ENCODE results near the gene TAB3.
"Not testable (repeated sequence)": the region's sequence is repeated elsewhere in the genome, so short reads cannot be mapped to it uniquely, and the experiment has no call there.

Gene TAB3

DNA sequence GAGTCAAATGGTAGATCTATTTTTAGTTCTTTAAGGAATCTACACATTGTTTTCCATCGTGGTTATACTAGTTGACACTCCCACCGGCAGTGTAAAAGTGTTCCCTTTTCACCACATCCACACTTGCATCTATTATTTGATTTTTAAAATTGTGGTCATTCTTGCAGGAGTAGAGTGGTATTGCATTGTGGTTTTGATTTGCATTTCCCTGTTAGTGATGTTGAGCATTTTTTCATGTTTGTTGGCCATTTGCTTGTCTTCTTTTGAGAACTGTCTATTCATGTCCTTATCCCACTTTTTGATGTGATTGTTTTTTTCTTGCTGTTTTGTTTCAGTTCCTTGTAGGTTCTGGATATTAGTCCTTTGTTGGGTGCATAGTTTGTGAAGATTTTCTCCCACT lies 70.0 kb downstream of the TAB3 start:
- DNase-seq (ENCODE audit: low read depth in 2 of 3, low spot score in 1 of 3) = no peak

DNA sequence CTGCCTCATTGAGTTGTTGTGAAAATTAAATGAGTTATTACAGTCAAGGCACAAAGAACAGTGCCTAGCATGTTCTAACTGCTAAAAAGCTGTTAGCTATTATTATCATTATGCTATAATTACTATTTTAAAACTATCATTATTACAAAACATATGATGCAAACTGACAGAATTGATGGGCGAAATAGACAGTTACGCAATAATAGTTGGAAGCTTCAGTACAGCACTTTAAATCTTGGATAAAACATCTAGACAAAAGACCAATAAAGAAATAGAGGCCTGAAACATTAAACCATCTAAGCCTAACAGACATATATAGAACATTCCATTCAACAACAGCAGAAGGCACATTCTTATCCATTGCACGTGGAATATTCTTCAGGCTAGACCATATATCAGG lies 73.0 kb downstream of the TAB3 start:
- no peak for DNase-seq (ENCODE audit: low read depth in 2 of 3, low spot score in 1 of 3)

DNA sequence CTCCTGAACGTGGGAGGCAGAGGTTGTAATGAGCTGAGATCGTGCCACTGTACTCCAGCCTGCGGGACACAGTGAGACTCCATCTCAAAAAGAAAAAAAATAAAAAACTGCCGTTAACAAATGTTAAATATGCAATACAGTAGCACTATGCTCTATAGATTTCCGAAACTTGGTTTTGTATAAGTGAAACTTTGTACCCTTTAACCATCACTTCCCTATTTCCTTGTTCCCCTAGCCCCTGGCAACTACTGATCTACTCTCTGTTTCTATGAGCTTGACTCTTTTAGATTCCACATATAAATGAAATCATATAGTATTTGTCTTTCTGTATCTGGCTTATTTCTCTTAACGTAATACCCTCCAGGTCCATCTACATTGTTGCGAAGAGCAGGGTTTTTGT lies 74.1 kb downstream of the TAB3 start:
- no peak for DNase-seq (ENCODE audit: low read depth in 2 of 3, low spot score in 1 of 3)

DNA sequence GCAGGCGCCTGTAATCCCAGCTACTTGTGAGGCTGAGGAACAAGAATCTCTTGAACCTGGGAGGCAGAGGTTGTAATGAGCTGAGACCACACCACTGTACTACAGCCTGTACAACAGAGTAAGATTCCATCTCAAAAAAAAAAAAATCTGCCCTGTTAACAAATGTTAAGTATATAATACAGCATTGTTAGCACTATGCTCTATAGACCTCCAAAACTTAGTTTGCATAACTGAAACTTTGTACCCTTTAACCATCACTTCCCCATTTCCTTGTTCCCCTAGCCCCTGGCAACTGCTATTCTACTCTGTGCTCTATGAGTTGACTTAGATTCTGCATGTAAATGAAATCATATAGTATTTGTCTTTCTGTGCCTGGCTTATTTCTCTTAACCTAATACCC lies 76.7 kb downstream of the TAB3 start:
- no peak for DNase-seq (ENCODE audit: low read depth in 2 of 3, low spot score in 1 of 3)

DNA sequence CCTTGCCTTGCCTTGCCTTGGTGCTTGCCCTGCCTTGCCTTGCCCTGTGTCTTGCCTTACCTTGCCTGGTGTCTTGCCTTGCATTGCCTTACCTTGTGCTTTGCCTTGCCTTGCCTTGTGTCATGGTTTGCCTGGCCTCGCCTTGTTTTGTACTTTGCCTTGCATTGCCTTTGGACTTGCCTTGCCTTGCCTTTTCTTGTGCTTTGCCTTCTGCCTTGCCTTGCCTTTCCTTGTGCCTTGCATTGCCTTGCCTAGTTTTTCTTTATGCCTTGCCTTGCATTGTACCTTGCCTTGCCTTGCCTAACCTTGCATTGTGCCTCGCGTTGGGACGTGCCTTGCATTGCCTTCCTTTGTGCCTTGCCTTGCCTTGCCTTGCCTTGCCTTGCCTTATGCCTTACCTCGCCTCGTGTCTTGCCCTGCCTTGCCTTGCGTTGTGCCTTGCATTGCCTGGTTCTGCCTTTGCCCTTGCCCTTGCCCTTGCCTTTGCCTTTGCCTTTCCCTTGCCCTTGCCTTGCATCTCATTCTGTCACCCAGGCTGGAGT lies 82.8 kb downstream of the TAB3 start:
- no peak for DNase-seq (ENCODE audit: low read depth in 2 of 3, low spot score in 1 of 3)

DNA sequence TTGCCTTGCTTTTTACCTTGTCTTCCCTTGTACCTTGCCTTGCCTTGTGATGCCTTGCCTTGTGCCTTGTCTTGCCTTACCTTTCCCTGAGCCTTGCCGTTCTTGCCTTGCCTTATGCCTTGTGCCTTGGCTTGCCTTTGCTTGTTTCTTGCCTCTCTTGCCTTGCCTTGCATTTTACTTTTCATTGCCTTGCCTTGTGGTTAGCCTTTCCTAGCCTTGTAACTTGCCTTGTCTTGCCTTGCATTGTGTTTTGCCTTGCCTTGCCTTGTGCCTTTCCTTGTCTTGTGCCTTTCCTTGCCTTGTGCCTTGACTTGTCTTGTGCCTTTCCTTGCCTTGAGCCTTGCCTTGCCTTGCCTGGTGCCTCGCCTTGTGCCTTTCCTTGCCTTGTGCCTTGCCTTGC lies 84.6 kb downstream of the TAB3 start:
- no peak for DNase-seq (ENCODE audit: low read depth in 2 of 3, low spot score in 1 of 3)

DNA sequence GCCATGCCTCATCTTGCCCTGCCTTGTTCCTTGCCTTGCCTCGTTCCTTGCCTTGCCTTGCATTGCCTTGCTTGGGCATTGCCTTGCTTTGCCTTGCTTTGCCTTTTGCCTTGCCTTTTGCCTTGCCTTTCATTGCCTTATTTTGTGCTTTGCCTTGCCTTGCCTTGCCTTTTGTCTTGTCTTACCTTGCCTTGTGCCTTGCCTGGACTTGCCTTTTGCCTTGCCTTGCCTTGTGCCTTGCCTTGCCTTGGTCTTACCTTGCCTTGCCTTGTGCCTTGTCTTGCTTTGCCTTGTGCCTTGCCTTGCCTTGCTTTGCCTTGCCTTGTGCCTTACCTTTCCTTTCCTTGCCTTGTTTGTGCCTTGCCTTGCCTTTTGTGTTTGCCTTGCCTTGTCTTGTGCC lies 88.2 kb downstream of the TAB3 start:
- DNase-seq (ENCODE audit: low read depth in 2 of 3, low spot score in 1 of 3) = no peak

DNA sequence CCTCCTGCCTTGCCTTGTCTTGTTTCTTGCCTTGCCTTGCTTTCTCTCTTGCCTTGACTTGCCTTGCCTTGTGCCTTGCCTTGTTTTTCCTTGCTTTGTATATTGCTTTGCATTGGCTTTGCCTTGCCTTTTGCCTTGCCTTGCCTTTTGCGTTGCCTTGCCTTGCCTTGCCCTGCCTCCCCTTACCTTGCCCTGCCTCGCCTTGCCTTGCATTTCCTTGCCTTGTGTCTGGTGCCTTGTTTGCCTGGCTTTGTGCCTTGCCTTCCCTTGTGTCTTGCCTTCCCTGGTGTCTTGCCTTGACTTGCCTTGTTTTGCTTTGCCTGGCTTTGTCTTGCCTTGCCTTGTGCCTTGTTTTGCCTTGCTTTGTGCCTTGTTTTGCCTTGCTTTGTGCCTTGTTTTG lies 89.7 kb downstream of the TAB3 start:
- no peak for DNase-seq (ENCODE audit: low read depth in 2 of 3, low spot score in 1 of 3)

DNA sequence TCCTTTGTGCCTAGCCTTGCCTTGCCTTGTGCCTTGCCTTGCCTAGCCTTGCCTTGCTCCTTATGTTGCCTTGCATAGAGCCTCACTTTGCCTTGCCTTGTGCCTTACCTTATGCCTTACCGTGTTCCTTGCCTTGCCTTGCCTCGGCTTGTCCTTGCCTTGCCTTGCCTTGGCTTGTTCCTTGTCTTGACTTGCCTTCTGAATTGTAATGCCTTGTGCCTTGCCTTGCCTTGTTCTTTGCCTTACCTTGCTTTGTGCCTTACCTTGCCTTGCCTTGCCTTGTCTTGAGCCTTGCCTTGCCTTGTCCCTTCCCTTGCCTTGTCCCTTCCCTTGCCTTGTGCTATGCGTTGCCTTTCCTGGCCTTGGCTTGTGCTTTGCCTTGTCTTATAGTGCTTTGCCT lies 90.2 kb downstream of the TAB3 start:
- no peak for DNase-seq (ENCODE audit: low read depth in 2 of 3, low spot score in 1 of 3)

DNA sequence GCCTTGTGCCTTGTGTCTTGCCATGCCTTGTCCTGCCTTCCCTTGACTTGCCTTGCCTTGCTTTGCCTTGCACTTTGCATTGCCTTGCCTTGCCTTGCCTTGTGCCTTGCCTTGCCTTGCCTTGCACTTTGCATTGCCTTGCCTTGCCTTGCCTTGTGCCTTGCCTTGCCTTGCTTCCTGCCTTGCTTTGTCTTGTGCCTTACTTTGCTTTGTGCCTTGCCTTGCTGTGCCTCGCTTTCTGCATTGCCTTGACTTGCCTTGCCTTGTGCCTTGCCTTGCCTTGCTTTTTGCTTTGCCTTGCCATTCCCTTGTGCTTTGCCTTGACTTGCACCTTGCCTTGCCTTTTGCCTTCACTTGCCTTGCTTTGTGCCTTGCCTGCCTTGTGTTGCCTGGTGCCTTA lies 91.8 kb downstream of the TAB3 start:
- not testable (repeated sequence) for DNase-seq (ENCODE audit: low read depth in 2 of 3, low spot score in 1 of 3)

DNA sequence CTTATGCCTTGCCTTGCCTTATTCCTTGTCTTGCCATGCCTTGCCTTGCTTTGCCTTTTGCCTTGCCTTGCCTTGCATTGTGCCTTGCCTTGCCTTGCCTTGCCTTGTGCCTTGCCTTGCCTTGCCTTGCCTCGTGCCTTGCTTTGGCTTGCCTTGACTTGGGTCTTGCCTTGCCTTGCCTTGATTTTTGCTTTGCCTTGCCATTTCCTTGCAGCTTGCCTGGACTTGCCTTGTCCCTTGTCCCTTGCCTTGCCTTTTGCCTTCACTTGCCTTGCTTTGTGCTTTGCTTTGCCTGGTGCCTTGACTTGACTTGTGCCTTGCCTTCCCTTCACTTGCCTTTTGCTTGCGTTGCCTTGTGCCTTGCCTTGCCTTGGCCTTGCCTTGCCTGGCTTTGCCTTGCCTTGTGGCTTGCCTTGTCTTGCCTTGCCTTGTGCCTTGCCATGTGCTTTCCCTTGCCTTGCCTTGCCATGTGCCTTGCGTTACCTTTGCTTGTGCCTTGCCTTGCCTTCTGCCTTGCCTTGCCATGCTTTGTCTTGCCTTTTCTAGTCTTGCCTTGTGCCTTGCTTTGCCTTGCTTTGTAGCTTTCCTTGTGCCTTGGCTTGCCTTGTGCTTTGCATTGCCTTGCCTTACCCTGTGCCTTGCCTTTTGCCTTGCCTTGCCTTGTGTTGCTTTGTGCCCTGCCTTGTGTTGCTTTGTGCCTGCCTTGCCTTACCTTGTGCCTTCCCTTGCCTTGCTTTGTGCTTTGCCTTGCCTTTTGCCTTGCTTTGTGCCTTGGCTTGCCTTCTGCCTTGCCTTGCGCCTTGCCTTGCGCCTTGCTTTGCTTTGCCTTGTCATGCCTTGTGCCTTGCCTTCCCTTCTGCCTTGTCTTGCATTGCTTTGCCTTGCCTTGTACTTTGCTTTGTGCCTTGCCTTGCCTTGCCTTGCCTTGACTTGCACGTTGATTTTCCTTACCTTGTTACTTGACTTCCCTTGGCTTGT lies 92.8 kb downstream of the TAB3 start:
- DNase-seq (ENCODE audit: low read depth in 2 of 3, low spot score in 1 of 3) = no peak

DNA sequence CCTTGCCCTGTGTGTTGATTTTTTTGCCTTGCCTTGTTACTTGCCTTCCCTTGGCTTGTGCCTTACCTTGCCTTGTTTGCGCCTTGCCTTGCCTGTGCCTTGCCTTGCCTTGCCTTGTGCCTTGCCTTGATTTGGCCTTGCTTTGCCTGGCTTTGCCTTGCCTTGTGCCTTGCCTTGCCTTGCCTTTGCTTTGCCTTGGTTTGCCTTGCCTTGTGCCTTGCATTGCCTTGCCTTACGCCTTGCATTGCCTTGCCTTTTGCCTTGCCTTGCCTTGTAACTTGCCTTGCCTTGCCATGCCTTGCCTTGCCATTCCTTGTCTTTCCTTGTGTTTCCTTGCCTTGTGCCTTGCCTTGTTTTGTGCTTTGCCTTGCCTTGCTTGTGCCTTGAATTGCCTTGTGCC lies 94.6 kb downstream of the TAB3 start:
- DNase-seq (ENCODE audit: low read depth in 2 of 3, low spot score in 1 of 3) = no peak

DNA sequence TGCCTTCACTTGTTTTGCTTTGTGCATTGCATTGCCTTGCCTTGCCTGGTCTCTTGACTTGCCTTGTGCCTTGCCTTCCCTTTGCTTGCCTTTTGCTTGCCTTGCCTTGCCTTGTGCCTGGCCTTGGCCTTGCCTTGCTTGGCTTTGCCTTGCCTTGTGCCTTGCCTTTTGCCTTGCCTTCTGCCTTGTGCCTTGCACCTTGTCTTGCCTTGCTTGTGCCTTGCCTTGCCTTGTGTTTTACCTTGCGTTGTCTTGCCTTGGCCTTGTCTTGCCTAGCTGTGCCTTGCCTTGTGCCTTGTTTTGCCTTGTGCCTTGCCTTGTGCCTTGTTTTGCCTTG lies 95.3 kb downstream of the TAB3 start:
- DNase-seq (ENCODE audit: low read depth in 2 of 3, low spot score in 1 of 3) = no peak

DNA sequence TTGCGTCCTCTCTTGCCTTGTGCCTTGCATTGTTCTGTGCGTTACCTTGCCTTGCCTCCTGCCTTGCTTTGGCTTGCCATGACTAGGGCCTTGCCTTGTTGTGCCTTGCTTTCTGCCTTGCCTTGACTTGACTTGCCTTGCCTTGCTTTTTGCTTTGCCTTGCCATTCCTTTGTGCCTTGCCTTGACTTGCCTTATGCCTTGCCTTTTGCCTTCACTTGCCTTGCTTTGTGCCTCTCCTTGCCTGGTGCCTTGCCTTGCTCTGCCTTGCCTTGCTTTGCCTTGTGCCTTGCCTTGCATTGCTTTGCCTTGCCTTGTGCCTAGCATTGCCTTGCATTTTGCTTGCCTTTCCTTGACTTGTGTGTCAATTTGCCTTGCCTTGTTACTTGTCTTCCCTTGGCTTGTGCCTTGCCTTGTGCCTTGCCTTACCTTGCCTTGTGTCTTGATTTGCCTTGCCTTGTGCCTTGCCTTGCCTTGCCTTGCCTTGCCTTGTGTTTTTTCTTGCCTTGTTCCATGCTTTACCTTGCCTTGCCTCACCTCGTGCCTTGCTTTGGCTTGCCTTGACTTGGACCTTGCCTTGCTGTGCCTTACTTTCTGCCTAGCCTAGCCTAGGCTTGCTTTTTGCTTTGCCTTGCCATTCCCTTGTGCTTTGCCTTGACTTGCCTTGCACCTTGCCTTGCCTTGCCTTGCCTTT lies 95.8 kb downstream of the TAB3 start:
- DNase-seq (ENCODE audit: low read depth in 2 of 3, low spot score in 1 of 3) = no peak

DNA sequence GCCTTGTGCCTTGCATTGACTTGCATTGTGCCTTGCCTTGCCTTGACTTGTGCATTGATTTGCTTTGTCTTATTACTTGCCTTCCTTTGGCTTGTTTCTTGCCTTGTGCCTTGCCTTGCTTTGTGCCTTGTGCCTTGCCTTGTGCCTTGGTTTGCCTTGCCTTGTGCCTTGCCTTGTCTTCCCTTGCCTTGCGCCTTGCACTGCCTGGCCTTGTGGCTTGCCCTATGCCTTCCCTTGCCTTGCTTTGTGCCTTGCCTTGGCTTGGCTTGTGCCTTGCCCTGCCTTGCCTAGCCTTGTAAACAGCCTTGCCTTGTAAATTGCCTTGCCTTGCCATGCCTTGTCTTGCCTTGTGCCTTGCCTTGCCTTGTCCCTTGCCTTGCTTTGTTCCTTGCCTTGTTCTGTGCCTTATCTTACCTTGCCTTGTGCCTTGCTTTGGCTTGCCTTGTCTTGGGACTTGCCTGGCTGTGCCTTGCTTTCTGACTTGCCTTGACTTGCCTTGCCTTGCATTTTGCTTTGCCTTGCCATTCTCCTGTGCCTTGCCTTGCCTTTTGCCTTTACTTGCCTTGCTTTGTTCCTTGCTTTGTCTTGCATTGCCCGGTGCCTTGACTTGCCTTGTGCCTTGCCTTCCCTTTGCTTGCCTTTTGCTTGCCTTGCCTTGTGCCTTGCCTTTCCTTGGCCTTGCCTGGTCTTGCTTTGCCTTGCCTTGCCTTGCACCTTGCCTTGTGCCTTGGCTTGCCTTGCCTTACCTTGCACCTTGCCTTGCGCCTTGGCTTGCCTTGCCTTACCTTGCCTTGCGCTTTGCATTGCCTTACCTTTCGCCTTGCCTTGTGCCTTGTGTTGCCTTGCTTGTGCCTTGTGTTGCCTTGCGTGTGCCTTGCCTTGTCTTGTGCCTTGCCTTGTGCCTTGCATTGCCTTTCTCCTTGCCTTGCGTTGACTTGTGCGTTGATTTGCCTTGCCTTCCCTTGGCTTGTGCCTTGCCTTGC lies 97.5 kb downstream of the TAB3 start:
- no peak for DNase-seq (ENCODE audit: low read depth in 2 of 3, low spot score in 1 of 3)

DNA sequence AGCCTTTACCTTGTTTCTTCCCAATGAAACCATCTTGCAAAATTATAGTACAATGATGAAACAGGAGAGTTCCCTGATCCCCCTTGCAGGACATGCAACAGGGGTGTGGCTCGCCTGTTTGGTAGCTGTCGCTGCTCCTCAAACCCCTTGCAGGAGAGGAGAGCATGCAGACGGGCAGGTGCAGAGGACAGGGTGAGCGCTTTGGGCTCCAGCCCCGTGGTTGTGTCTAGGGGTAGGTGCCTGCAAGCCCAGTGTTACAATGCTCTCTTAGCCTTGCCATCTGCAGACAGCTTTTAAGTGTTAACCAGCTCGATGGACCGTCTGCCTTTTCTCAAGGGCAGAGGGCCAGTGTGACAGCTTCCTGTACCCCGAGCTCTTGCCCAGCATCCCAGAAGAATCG lies 102.0 kb downstream of the TAB3 start:
- DNase-seq (ENCODE audit: low read depth in 2 of 3, low spot score in 1 of 3) = no peak

DNA sequence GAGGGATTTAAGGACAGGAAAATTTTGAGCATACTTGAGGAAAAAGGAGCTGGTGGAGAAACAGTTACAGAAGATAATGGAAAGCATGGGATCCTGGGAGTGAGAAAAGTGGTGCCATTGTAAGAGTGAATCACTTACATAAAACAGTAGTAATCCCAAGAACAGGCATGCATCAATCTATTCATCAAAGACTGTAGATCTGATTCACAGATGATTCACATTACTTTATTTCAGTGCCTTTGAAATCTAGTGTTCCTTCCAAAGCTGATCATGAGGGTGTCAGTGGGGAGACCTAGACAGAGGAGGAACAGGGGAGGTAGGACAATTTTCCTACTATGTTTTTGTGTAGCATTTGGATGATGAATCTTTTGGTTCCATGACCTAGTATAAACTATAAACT lies 102.7 kb downstream of the TAB3 start:
- DNase-seq (ENCODE audit: low read depth in 2 of 3, low spot score in 1 of 3) = no peak

DNA sequence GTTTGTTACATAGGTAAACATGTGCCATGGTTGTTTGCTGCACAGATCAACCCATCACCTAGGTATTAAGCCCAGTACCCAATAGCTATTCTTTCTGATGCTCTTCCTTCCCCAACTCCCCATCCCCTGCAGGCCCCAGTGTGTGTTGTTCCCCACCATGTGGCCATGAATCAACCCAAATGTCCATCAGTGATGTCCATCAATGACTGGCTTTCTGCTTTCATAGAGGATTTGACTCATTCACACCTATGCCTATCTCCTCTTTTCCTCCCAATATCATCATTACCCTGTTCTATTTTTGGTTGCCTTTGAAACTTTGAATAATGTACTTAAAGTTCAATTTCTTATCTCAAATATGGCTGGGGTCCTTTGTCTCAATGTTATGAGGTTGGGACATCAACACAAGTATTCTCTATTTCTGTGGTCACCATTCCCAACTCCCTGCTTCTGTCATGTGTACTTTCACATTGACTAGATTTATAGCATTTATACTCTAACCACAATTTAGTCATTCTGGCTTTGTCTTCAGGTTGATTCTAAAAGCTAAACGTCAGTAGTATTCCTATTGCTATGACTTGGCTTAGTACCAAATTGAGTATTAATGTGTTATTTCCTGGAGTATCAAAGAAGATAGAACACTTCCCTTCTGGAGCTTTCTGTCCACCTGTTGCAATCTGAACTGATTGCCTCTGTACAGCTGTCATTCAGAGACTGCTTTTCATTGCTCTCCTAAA lies 107.2 kb downstream of the TAB3 start:
- no peak for DNase-seq (ENCODE audit: low read depth in 2 of 3, low spot score in 1 of 3)

DNA sequence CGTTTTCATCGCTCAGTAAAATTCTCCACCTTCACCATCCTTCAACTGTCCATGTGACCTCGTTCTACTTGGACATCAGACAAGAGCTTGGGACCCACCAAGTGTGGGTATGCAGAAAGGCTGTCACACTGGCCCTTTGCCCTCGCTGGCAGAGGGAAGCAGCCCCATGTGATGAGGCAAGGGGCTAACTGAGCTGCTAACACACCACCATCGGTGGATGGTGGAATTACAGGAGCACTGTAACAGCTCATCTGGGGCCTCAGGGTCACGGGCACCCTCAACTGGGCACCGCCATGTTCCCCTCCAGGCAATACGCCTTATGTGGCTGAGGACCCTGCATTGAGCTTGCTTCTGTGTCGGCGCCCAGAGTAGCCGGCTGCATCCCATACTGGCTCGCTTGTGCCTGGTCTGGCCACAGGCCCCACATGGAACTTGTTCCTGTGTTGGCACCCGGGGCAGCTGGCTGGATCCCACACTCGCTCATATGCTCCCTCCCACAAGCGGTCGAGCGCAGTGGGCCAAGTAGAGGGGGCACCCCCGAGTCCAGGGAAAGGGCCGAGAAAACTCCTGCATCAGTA lies 109.5 kb downstream of the TAB3 start:
- DNase-seq (ENCODE audit: low read depth in 2 of 3, low spot score in 1 of 3) = no peak

DNA sequence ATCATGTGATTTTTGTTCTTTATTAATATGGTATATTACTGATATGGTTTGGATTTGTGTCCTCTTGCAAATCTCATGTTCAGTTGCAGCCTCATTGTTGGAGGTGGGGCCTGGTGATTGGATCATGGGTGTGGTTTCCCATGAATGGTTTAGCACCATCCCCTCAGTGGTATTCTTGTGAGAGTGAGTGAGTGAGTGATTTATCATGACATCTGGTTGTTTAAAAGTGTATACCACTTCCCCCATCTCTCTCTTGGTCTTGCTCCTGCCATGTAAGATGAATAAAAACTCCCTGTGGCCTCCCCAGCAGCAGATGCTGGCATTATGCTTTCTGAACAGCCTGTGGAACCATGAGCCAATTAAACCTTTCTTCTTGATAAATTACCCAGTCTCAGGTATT lies 111.5 kb downstream of the TAB3 start:
- DNase-seq (ENCODE audit: low read depth in 2 of 3, low spot score in 1 of 3) = no peak

Measured in stimulated activated CD4-positive, alpha-beta T cell treated with anti-CD3 and anti-CD28 coated beads, Interleukin-12 subunit alpha, Interleukin-12 subunit beta, amount 100 ng/mL, for 48 hours (primary cell).